ENCODE measurements around the gene JPT2.

Gene JPT2

GRCh38 chr16:1654505-1655268 is 23.4 kb upstream of the JPT2 start:
- no peak for DNase-seq

GRCh38 chr16:1655269-1655807 is 22.7 kb upstream of the JPT2 start:
- no peak for DNase-seq

DNA sequence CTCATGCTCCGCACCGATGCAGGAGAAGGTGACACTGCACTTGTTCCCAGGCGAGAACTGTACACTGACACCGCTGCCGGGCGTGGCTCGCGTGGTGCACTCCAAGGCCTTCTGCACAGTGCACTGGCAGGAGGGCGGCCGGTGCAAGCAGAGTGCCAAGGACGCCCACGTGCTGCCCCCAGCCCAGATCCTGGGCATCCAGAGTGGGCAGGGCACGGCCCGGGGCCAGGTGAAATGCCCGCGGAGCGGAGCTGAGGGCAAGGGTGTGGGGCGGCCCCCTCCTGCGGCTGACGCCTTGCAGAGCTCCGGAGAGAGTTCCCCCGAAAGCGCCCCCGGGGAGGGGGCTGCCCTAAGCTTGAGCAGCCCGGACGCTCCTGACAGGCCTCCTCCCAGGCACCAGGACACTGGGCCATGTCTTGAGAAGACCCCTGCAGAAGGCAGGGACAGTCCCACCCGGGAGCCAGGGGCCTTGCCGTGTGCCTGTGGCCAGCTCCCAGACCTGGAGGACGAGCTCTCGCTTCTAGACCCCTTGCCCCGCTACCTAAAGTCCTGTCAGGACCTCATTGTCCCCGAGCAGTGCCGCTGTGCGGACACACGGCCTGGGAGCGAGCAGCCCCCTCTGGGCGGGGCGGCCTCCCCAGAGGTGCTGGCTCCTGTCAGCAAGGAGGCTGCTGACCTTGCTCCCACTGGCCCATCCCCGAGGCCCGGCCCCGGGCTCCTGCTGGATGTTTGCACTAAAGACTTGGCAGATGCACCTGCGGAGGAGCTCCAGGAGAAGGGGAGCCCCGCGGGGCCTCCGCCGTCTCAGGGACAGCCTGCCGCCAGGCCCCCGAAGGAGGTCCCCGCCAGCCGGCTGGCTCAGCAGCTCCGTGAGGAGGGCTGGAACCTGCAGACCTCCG is 21.9 kb upstream of the JPT2 start:
- no peak for DNase-seq

DNA sequence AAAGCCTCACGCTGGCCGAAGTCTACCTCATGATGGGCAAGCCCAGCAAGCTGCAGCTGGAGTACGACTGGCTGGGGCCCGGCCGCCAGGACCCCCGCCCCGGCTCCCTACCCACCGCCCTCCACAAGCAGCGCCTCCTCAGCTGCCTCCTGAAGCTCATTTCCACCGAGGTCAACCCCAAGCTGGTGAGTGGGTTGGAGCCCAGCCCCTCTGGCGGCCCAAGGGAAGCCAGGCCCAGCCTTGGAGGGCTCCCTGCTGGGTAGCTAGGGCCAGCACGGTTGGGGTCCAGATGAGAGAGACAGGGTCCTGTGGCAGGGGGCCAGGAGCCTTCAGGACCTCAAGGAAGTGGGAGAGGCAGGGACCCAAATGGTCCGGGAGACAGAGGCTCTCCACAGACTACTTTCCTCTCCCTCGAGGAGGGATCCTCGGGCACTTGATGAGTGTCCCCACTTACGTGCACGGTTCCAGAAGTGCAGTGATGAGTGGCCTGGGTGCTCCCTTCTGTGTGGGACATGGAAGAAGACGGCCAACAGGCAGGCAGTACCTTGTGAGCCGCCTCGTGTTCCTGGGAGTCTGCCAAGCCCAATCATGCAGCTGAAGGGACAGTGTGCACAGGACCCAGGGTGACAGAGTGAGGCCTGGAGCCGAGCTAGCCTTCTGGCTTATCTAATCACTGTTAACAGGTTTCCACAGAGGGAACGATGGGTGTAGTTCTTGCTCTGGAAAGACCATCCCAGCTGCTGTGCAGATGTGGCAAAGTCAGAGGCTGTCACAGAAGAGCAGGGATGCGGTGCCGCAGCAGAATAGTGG is 21.1 kb upstream of the JPT2 start:
- DNase-seq, result no peak

GRCh38 chr16:1657841-1658240 is 20.2 kb upstream of the JPT2 start:
- DNase-seq, result no peak

DNA sequence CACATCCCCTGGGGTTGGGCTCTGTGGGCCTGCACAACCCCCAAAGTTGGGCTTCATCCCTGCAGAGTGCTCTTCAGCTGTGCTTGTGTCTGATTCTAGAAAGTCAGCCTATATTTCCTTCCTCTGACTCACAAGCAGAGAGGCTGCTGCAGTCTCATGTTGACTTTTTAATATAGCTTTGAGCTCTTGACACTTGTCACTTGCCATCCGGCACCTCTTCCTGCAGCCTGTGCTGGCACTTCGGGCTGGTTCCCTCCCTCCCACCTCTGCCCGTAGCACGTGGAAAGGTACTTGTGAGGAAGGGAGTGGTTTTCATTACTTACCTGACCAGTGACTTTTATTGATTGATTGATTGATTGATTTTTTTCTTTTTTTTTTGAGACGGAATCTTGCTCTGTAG is 19.0 kb upstream of the JPT2 start:
- no peak for DNase-seq

GRCh38 chr16:1661826-1662225 is 16.3 kb upstream of the JPT2 start:
- no peak for DNase-seq

DNA sequence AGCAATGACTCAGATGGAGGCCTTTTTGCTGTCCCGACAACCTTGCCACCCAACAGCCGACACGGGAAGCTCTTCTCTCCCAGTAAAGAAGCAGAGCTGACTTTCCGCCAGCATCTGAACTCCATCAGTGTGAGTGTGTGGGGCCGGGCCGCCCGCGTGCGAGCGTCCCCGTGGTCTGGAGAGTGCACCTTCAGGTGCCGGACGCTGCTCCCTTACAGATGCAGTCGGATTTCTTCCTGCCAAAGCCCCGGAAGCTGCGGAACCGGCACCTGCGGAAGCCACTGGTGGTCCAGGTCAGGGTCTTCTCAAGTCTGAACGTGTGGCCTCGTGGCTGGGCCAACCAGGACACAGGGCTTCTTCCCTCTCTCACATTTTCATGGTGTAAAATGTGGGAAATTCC is 15.5 kb upstream of the JPT2 start:
- DNase-seq, result no peak

- DNase-seq, result no peak
Measured at GRCh38 chr16:1665829-1666228, 12.2 kb upstream of the JPT2 start.

DNA sequence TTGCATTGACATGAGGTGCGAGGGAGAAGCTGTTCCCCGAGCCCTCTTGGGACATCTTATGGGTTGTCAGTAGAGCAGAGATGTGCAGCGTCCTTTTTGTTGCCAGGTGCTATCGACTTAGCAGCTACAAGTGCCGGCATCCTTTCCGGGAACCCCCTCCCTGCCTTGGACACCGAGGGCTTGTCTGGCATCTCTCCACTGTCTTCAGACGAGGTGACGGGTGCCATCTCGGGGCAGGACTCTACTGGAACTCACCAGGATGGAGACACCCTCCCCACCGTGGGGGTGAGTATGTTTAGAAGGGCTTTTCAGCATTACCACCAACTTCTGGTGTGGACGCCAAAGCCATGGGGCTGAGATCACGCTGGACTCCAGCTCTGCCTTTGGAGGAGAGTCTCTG is 11.8 kb upstream of the JPT2 start:
- DNase-seq, result no peak

DNA sequence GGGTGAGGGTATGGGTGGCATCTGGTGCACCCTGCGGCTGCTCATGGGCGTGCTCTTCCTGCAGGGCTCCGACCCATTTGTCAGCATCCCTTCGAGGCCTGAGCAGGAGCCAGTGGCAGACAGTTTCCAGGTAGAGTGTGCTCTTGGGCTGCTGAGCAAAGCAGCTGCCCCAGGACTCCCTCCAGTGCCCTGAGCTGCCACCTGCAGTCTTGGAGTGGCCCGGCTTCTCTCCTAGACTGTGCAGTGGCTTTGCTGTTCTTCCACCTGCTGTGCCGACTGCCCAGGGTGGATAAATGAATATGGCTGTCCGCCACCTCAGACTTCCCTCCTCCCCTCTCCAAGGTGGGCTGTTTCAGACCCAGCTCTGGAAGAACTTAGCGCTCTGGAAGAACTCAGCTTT is 10.8 kb upstream of the JPT2 start:
- DNase-seq, result no peak

DNA sequence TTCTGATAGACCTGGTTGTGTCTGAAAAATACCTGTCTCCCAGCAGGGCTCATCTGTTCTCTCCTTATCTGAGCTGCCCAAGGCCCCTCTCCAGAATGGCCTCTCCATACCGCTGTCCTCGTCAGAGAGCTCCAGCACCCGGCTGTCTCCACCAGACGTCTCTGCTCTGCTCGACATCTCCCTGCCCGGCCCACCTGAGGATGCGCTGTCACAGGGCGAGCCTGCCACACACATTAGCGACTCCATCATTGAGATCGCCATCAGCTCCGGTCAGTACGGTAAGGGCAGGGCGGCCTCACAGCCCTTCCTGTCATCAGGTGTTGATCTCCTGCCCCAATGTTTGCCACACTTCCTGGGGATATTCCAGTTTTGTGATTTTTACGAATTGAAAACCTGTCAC is 10.2 kb upstream of the JPT2 start:
- no peak for DNase-seq

- no peak for DNase-seq
Measured at GRCh38 chr16:1668612-1669319, 9.3 kb upstream of the JPT2 start.

DNA sequence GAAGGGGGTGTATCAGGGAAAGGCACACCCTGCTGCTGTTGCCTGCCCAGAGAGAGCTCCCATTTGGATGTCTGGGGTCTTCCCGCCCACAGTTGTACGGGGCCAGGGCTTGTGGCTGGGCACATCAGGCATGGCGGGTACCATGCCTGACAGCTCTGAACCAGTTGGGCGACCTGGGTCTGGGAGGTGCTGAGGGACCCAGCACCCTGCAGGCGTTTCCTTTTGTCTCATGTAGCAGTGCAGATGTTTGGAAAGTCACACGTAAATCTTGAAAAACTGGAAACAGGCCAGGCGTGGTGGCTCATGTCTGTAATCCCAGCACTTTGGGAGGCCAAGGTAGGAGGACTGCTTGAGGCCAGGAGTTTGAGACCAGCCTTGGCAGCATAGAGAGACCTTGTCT is 8.4 kb upstream of the JPT2 start:
- no peak for DNase-seq

- no peak for DNase-seq
Measured at GRCh38 chr16:1670371-1670770, 7.7 kb upstream of the JPT2 start.

DNA sequence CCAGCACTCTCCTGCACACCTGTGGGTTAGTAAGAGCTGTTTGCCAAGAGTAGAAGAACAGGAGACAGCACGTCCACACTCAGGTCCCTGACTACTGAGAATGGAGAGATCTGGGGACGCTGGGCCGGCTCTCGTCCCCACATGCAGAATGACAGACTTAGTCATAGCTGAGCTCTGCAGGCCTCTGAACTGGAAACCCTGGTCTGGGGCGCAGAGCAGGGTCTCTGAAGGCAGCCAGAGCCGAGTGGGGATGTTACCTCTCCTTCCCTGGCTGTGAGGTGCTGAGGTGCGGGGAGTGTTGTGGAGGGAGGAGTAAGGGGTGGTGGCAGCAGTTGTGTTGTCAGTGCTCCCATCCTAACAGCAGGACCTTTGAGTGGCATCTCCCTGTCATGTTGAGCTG is 7.2 kb upstream of the JPT2 start:
- no peak for DNase-seq

DNA sequence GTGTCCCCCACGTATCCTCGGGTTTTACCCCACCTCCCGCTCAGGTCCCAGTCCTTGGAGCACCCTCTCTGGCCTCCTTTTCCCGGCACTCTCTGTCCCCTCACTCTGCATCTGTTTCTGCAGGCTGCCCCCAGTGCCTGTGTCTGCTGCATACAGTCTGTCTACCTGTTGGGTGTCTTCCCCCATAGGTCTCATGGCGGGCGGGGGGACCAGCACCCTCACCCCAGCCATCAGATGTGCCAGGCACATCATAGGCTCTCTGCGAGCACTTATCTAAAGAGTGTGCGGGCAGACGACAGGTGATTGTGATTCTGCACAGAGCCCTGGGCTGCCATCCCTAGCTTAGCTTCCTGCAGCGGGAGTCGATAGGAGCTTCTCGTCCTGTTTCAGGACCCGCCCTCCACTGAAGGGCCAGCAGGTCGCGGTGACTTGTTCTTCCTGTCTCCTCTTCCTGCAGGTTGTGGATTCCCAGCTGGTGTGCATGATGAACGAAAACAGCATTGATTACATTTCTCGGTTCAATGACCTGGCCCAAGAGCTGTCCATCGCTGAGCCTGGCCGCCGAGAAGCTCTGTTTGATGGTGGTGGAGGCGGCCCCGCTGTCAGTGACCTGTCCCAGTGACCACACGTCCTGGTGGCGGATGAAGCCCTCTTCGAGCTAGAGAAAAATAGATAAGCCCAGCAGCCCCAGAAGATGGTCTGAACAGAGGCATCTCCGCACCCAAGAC is 4.5 kb upstream of the JPT2 start:
- DNase-seq, result no peak

- no peak for DNase-seq
Measured at GRCh38 chr16:1674306-1674705, 3.8 kb upstream of the JPT2 start.

GRCh38 chr16:1674751-1675664 is 3.1 kb upstream of the JPT2 start:
- peak; percentile 74 for DNase-seq

- no peak for DNase-seq
Measured at GRCh38 chr16:1676661-1677060, 1.4 kb upstream of the JPT2 start.

DNA sequence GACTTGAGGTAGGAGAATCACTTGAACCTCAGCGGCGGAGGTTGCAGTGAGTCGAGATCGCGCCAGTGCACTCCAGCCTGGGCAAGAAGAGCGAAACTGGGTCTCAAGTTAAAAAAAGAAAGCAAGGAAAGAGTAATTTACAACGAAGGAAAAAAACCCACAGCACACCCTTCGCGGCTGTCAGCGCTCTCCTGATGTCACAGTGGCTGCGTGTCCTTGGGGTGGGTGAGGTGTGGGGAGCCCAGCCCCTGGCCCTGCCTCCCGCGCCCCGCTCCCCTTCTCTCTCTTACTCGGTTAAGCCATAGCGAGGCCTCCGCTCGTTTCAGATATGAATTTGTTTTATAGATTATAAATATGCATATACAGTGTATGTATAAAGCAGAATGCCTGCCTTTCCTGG is 740 bp upstream of the JPT2 start:
- no peak for DNase-seq
